IMR-90 (cell line): ENCODE measurements around the gene PLA2G4B. TPM values are rescaled to one million over a fixed set of nuclear protein-coding genes. Genes with fewer than 3 reads are reported as not detected.

ENCODE experiments used
- ATAC-seq: fragments of 200-7000 bp; cut with Tn5 transposase; 2 replicates; pipeline ENCODE4 v1.9.1; 2020; ENCODE audit warnings: low read depth, mild to moderate bottlenecking, moderate library complexity
- BruUV-seq: library from RNA; stranded (reverse); fragments of 400-500 nt; replicated peaks from 2 replicates; lab custom pipeline; 2021; lab: Mats Ljungman, UMichigan
- CTCF ChIA-PET: fragments of 300-600 bp; formaldehyde crosslinking; extraction: SDS; loops from one replicate; lab custom pipeline; 2021; ENCODE audit warnings: antibody characterized with exemption; lab: Yijun Ruan, JAX
- POLR2A ChIA-PET: fragments of 300-600 bp; sonication (Branson Sonifier 250); formaldehyde crosslinking; loops from one replicate; lab custom pipeline; 2022; ENCODE audit warnings: antibody characterized with exemption; ENCODE audit not compliant: unreplicated experiment; lab: Charles Lee
- DNase-seq: peaks from one replicate; pipeline ENCODE4 v3.0.0; 2013
- H2AFZ ChIP-seq: replicated peaks from 2 replicates; pipeline ENCODE3; 2013; ENCODE audit warnings: low read length, mild to moderate bottlenecking; ENCODE audit not compliant: poor library complexity
- H2AK5ac ChIP-seq: 2 replicates; pipeline ENCODE4 v1.6.1; 2013; ENCODE audit warnings: low read depth, low read length, inconsistent platforms
- H2AK9ac ChIP-seq: replicated peaks from 2 replicates; pipeline ENCODE3; 2013; ENCODE audit warnings: mild to moderate bottlenecking, low read depth, low read length, moderate library complexity; ENCODE audit not compliant: poor library complexity
- H2BK120ac ChIP-seq: 2 replicates; pipeline ENCODE4 v1.6.1; 2013; ENCODE audit warnings: low read depth, low read length, inconsistent platforms
- H2BK15ac ChIP-seq: 3 replicates; pipeline ENCODE4 v1.6.1; 2013; ENCODE audit warnings: low read depth, low read length, inconsistent platforms
- H2BK20ac ChIP-seq: 2 replicates; pipeline ENCODE4 v1.6.1; 2013; ENCODE audit warnings: low read depth, mild to moderate bottlenecking, inconsistent platforms, low read length, moderate library complexity
- H2BK5ac ChIP-seq: 2 replicates; pipeline ENCODE4 v1.6.1; 2013; ENCODE audit warnings: mild to moderate bottlenecking, low read depth, low read length, inconsistent platforms; ENCODE audit not compliant: poor library complexity, severe bottlenecking
- H3K14ac ChIP-seq: replicated peaks from 2 replicates; pipeline ENCODE4 v1.6.1; 2013; ENCODE audit warnings: low read depth, low read length, inconsistent platforms
- H3K18ac ChIP-seq: 2 replicates; pipeline ENCODE4 v1.6.1; 2013; ENCODE audit warnings: low read depth, low read length, control low read depth
- H3K23ac ChIP-seq: 2 replicates; pipeline ENCODE4 v1.6.1; 2013; ENCODE audit warnings: low read depth, low read length, inconsistent platforms
- H3K27ac ChIP-seq: 2 replicates; pipeline ENCODE4 v1.5.1; 2013; ENCODE audit warnings: mild to moderate bottlenecking, control low read depth, low read length; ENCODE audit not compliant: insufficient read depth
- H3K27me3 ChIP-seq: 2 replicates; pipeline ENCODE4 v1.6.1; 2013; ENCODE audit warnings: low read length; ENCODE audit not compliant: control insufficient read depth, insufficient read depth
- H3K36me3 ChIP-seq: 2 replicates; pipeline ENCODE4 v1.6.1; 2013; ENCODE audit warnings: low read length, mixed read lengths; ENCODE audit not compliant: control insufficient read depth, insufficient read depth
- H3K4ac ChIP-seq: 2 replicates; pipeline ENCODE4 v1.6.1; 2013; ENCODE audit warnings: low read depth, low read length, inconsistent platforms
- H3K4me1 ChIP-seq: 2 replicates; pipeline ENCODE4 v1.6.1; 2013; ENCODE audit warnings: low read length, mixed read lengths; ENCODE audit not compliant: control insufficient read depth, insufficient read depth
- H3K4me2 ChIP-seq: 2 replicates; pipeline ENCODE4 v1.6.1; 2013; ENCODE audit warnings: low read depth, mild to moderate bottlenecking, control low read depth, low read length, moderate library complexity
- H3K4me3 ChIP-seq: 2 replicates; pipeline ENCODE4 v1.5.1; 2013; ENCODE audit warnings: low read depth, mild to moderate bottlenecking, control low read depth, low read length, moderate library complexity; ENCODE audit not compliant: insufficient read depth
- H3K56ac ChIP-seq: 2 replicates; pipeline ENCODE4 v1.6.1; 2013; ENCODE audit warnings: low read length, inconsistent platforms; ENCODE audit not compliant: insufficient read depth; ENCODE audit errors: extremely low read depth
- H3K79me1 ChIP-seq, 2 experiments: 2 replicates each; pipeline ENCODE4 v1.6.1; 2013; ENCODE audit warnings: low read length in 2 of 2, inconsistent platforms in 1 of 2, low read depth in 1 of 2
- H3K9ac ChIP-seq: 2 replicates; pipeline ENCODE4 v1.6.1; 2013; ENCODE audit warnings: low read depth, low read length, control low read depth
- H3K9me1 ChIP-seq: 2 replicates; pipeline ENCODE4 v1.6.1; 2013; ENCODE audit warnings: low read length, inconsistent platforms; ENCODE audit not compliant: insufficient read depth
- H3K9me3 ChIP-seq: 2 replicates; pipeline ENCODE4 v1.6.1; 2013; ENCODE audit warnings: low read length; ENCODE audit not compliant: control insufficient read depth, insufficient read depth
- H4K20me1 ChIP-seq: 2 replicates; pipeline ENCODE4 v1.6.1; 2013; ENCODE audit warnings: low read length, inconsistent platforms; ENCODE audit not compliant: insufficient read depth
- H4K5ac ChIP-seq: 2 replicates; pipeline ENCODE4 v1.6.1; 2013; ENCODE audit warnings: mild to moderate bottlenecking, low read depth, low read length, control low read depth
- H4K8ac ChIP-seq, 2 experiments: 2 replicates each; pipeline ENCODE4 v1.6.1; 2013; ENCODE audit warnings: low read depth in 2 of 2, low read length in 2 of 2, control low read depth in 1 of 2, inconsistent platforms in 1 of 2
- H4K91ac ChIP-seq: 2 replicates; pipeline ENCODE4 v1.6.1; 2013; ENCODE audit warnings: low read depth, low read length, inconsistent platforms; ENCODE audit not compliant: insufficient read depth
- FOS ChIP-seq: fragments of 150-350 bp; IDR thresholded peaks from 2 replicates; pipeline ENCODE4 v1.6.1; 2016; ENCODE audit warnings: low read depth, low read length
- MXI1 ChIP-seq: IDR thresholded peaks from 2 replicates; pipeline ENCODE4 v1.6.1; 2012; ENCODE audit warnings: low read depth, mild to moderate bottlenecking, low read length, moderate library complexity, borderline replicate concordance
- WGBS, 2 experiments: methylation state at CpG; one replicate each; pipeline versions ENCODE4 v1.1.5 to v1.1.7; 2013; ENCODE audit warnings: missing lambda C conversion rate in 2 of 2; ENCODE audit not compliant: insufficient read length in 1 of 2; ENCODE audit errors: extremely low coverage in 2 of 2; 5-methylcytosine and 5-hydroxymethylcytosine counted together
- dilution Hi-C: fragments of 300-500 bp; cut with HindIII; formaldehyde crosslinking; loops from one replicate; pipeline ENCODE4 v1.14.3; 2018; ENCODE audit warnings: low sequenced_read_pairs; ENCODE audit not compliant: unreplicated experiment
- in situ Hi-C: fragments of 300-500 bp; cut with MboI; formaldehyde crosslinking; loops from 3 replicates; pipeline ENCODE4 v1.14.3; 2019; ENCODE audit warnings: low sequenced_read_pairs, inconsistent platforms, mixed read lengths
- intact Hi-C: fragments of 100-400 bp; cut with micrococcal nuclease; formaldehyde crosslinking; loops from 2 replicates; pipeline ENCODE4 v1.10.0; 2022
- polyA plus RNA-seq, 3 experiments: library from polyadenylated mRNA; depleted of rRNA; stranded (reverse); fragments of >200 nt; gene quantifications; 2 replicates each; pipeline ENCODE4 v1.2.3, GENCODE V29; 2012; ENCODE audit warnings: low replicate concordance in 1 of 3
- total RNA-seq: library from RNA; depleted of rRNA; stranded (reverse); fragments of >200 nt; gene quantifications from 2 replicates; pipeline ENCODE4 v1.2.3, GENCODE V29; 2012

Gene PLA2G4B
- total and polyA plus RNA-seq, 2 of the 4 experiments (the other 2 are of a cell fraction) = 0.18 to 3.1 TPM

GRCh38 chr15:41894251-41894790, 55.7 kb downstream of the PLA2G4B start:
- ChIA-PET POLR2A (no interaction called here), CTCF (interaction anchor here (1.0 kb wide), 1 partner anchor 11 kb away, joined by 4 read pairs; no protein-coding TSS in a partner anchor)
- peak overlapping the region; percentile 61 for H3K14ac ChIP-seq
- dilution Hi-C loops (no loop called here), in situ Hi-C loops (no loop called here), intact Hi-C loops (no loop called here)
- H4K5ac ChIP-seq = no peak overlapping the region
- H2AK9ac ChIP-seq = peak overlapping the region; percentile 91
- H3K9ac ChIP-seq = no peak overlapping the region
- no peaks in the 10 kb centered on the region for H3K9me3 ChIP-seq
- no peak overlapping the region for H3K23ac ChIP-seq
- peak overlapping the region; percentile 81 for H2AFZ ChIP-seq
- peak overlapping the region; percentile 29 for H3K4ac ChIP-seq
- ATAC-seq = peak; percentile 11; the same call in 1 of the 2 replicates
- no peak overlapping the region for H3K18ac ChIP-seq
- peaks cover 6% of the 10 kb centered on the region; the same call in 1 of the 2 replicates for H3K4me1 ChIP-seq
- no peak overlapping the region for H2BK5ac ChIP-seq
- DNase-seq = no peak
- H2AK5ac ChIP-seq = peak overlapping the region; percentile 7; the same call in 1 of the 2 replicates
- 100% methylated on average over 6 of the region's 17 CpGs; no CpG with 5 or more reads in 1 of the 2 experiments for WGBS, 2 experiments
- H3K4me3 ChIP-seq = no peak overlapping the region
- no peaks in the 10 kb centered on the region for H4K20me1 ChIP-seq
- TF ChIP-seq MXI1 (no peak), FOS (no peak)
- H3K36me3 ChIP-seq = peaks cover 5% of the 10 kb centered on the region; the same call in 1 of the 2 replicates
- peaks cover 6% of the 10 kb centered on the region; the same call in 1 of the 2 replicates for H3K9me1 ChIP-seq
- H3K79me1 ChIP-seq = no peaks in the 10 kb centered on the region
- no peak overlapping the region for H2BK15ac ChIP-seq
- peak overlapping the region in 1 of 2 experiments; percentile 37; a peak in 1 of 4 replicates for H4K8ac ChIP-seq
- 0 out of 2 replicates have a peak overlapping the region, but pooled peaks have one; percentile 41 for H3K4me2 ChIP-seq
- no TSS peak for BruUV-seq
- no peak overlapping the region for H3K56ac ChIP-seq
- H4K91ac ChIP-seq = no peak overlapping the region
- H2BK120ac ChIP-seq = no peak overlapping the region; the same call in 1 of the 2 replicates
- 0 out of 2 replicates have a peak overlapping the region, but pooled peaks have one; percentile 19 for H2BK20ac ChIP-seq
- peaks cover 4% of the 10 kb centered on the region; the same call in 1 of the 2 replicates for H3K27me3 ChIP-seq
- H3K27ac ChIP-seq = no peak overlapping the region
